Measurements from ENCODE around the gene AHCYL1. TPM values are rescaled to one million over a fixed set of nuclear protein-coding genes. Genes with fewer than 3 reads are reported as not detected.
A peak's percentile ranks its signal among the peaks of the same experiment; 100 is the strongest.
"Not testable (repeated sequence)": the region's sequence is repeated elsewhere in the genome, so short reads cannot be mapped to it uniquely, and the experiment has no call there.

The AHCYL1 gene
- total RNA-seq, 1 donor from 2014 or later, result 21.2 TPM

GRCh38 chr1:109996476-109996875, 11.9 kb downstream of the AHCYL1 start:
- no peak for FAIRE-seq
- DNase-seq (ENCODE audit: low spot score in 2 of 2), result no peak

GRCh38 chr1:109997204-109997866, 12.8 kb downstream of the AHCYL1 start:
- no peak for FAIRE-seq
- DNase-seq (ENCODE audit: low spot score in 2 of 2), result no peak

- DNase-seq (ENCODE audit: low spot score in 2 of 2), result no peak
- FAIRE-seq, result no peak
Observed at GRCh38 chr1:109997867-109998229, 13.3 kb downstream of the AHCYL1 start.

GRCh38 chr1:110002695-110003094, 18.1 kb downstream of the AHCYL1 start:
- DNase-seq (ENCODE audit: low spot score in 2 of 2) (no peak), FAIRE-seq (no peak)

- DNase-seq (ENCODE audit: low spot score in 2 of 2) (peak in 1 of 2 donors; percentile 35), FAIRE-seq (no peak)
Observed at GRCh38 chr1:110003747-110004428, 19.3 kb downstream of the AHCYL1 start.

- FAIRE-seq (no peak), DNase-seq (ENCODE audit: low spot score in 2 of 2) (no peak)
Observed at GRCh38 chr1:110004583-110004982, 20.0 kb downstream of the AHCYL1 start.

- no peak for DNase-seq (ENCODE audit: low spot score in 2 of 2)
- no peak for FAIRE-seq
Observed at GRCh38 chr1:110005971-110006370, 21.4 kb downstream of the AHCYL1 start.

- DNase-seq (ENCODE audit: low spot score in 2 of 2), result no peak
- no peak for FAIRE-seq
Observed at GRCh38 chr1:110006516-110006915, 22.0 kb downstream of the AHCYL1 start.

GRCh38 chr1:110007046-110007830, 22.7 kb downstream of the AHCYL1 start:
- no peak for FAIRE-seq

GRCh38 chr1:110008971-110009565, 24.5 kb downstream of the AHCYL1 start:
- FAIRE-seq (no peak), DNase-seq (ENCODE audit: low spot score in 2 of 2) (no peak)

More at GRCh38 chr1:110007046-110007830, 22.7 kb downstream of the AHCYL1 start:
- no peak for DNase-seq (ENCODE audit: low spot score in 2 of 2)

- FAIRE-seq, result no peak
- DNase-seq (ENCODE audit: low spot score in 2 of 2), result peak in 1 of 2 donors; percentile 30
Observed at GRCh38 chr1:110011527-110012041, 27.0 kb downstream of the AHCYL1 start.

GRCh38 chr1:110012100-110012780, 27.7 kb downstream of the AHCYL1 start:
- FAIRE-seq, result no peak

GRCh38 chr1:110017792-110018191, 33.2 kb downstream of the AHCYL1 start:
- FAIRE-seq, result no peak
- DNase-seq (ENCODE audit: low spot score in 2 of 2), result no peak

More at GRCh38 chr1:110012100-110012780, 27.7 kb downstream of the AHCYL1 start:
- DNase-seq (ENCODE audit: low spot score in 2 of 2), result no peak

- FAIRE-seq (no peak), DNase-seq (ENCODE audit: low spot score in 2 of 2) (no peak)
Observed at GRCh38 chr1:110018396-110018795, 33.8 kb downstream of the AHCYL1 start.

- DNase-seq (ENCODE audit: low spot score in 2 of 2) (no peak), FAIRE-seq (no peak)
Observed at GRCh38 chr1:110019770-110020169, 35.2 kb downstream of the AHCYL1 start.

- DNase-seq (ENCODE audit: low spot score in 2 of 2), result no peak
- FAIRE-seq, result no peak
Observed at GRCh38 chr1:110021285-110021684, 36.7 kb downstream of the AHCYL1 start.

- DNase-seq (ENCODE audit: low spot score in 2 of 2) (no peak), FAIRE-seq (no peak)
Observed at GRCh38 chr1:110024613-110025012, 40.0 kb downstream of the AHCYL1 start.

GRCh38 chr1:110030687-110031086, 46.1 kb downstream of the AHCYL1 start:
- FAIRE-seq; DNase-seq (ENCODE audit: low spot score in 2 of 2): not testable (repeated sequence)

- DNase-seq (ENCODE audit: low spot score in 2 of 2), result no peak
- FAIRE-seq, result no peak
Observed at GRCh38 chr1:110032327-110032726, 47.8 kb downstream of the AHCYL1 start.

GRCh38 chr1:110033421-110033820, 48.9 kb downstream of the AHCYL1 start:
- DNase-seq (ENCODE audit: low spot score in 2 of 2) (no peak), FAIRE-seq (no peak)

Measured in frontal cortex (tissue), 4 donors.